HEK293 (cell line): ENCODE results near the gene UVSSA.
"Not testable (repeated sequence)": the region's sequence is repeated elsewhere in the genome, so short reads cannot be mapped to it uniquely, and the experiment has no call there.

ENCODE experiments used
- CTCF ChIA-PET: fragments of 350-600 bp; formaldehyde crosslinking; extraction: SDS; loops from one replicate; lab custom pipeline; 2021; ENCODE audit warnings: antibody characterized with exemption; lab: Yijun Ruan, JAX
- POLR2A ChIA-PET: fragments of 300-600 bp; formaldehyde crosslinking; extraction: SDS; loops from one replicate; lab custom pipeline; 2020; ENCODE audit warnings: antibody characterized with exemption, inconsistent platforms; lab: Yijun Ruan, JAX
- H3K27ac ChIP-seq: fragments of 200-500 bp; sonication (Bioruptor generic); 2 replicates; pipeline ENCODE4 v1.5.1; 2014; ENCODE audit warnings: low read depth, low read length, control low read depth, inconsistent platforms; ENCODE audit errors: extremely low read depth
- H3K36me3 ChIP-seq, 2 experiments: fragments of 200-500 bp in 1 of 2; sonication (Bioruptor generic) in 1 of 2; 1 replicate in 1 of 2; 2 replicates in 1 of 2; pipeline ENCODE4 v1.5.1; 2014 to 2017; ENCODE audit warnings: inconsistent platforms in 2 of 2, low read length in 2 of 2; ENCODE audit not compliant: control insufficient read depth in 2 of 2, insufficient read depth in 1 of 2
- H3K4me1 ChIP-seq: fragments of 200-500 bp; sonication (Bioruptor generic); 2 replicates; pipeline ENCODE4 v1.5.1; 2014; ENCODE audit warnings: mild to moderate bottlenecking, low read length, inconsistent platforms; ENCODE audit not compliant: control insufficient read depth, insufficient read depth
- H3K4me3 ChIP-seq: 2 replicates; pipeline ENCODE4 v1.5.1; 2011; ENCODE audit warnings: low read depth, mild to moderate bottlenecking, control low read depth, low read length, moderate library complexity
- H3K9me3 ChIP-seq: fragments of 200-500 bp; sonication (Bioruptor generic); 2 replicates; pipeline ENCODE4 v1.5.1; 2014; ENCODE audit warnings: low read depth, low read length, inconsistent platforms; ENCODE audit not compliant: control insufficient read depth, insufficient read depth
- ELK4 ChIP-seq: IDR thresholded peaks from 2 replicates; pipeline ENCODE4 v1.6.1; 2011; ENCODE audit warnings: mild to moderate bottlenecking, low read depth, low read length, borderline replicate concordance
- GLI2 ChIP-seq: fragments of 450-650 bp; formaldehyde crosslinking; IDR thresholded peaks from 2 replicates; pipeline ENCODE4; 2017; ENCODE audit warnings: missing biosample characterization, missing genetic modification characterization, low read depth, borderline replicate concordance
- HOXA7 ChIP-seq: sonication (generic); formaldehyde crosslinking; IDR thresholded peaks from 2 replicates; pipeline ENCODE4 v1.8.1; 2022; ENCODE audit warnings: missing genetic modification reagents, borderline replicate concordance
- HOXC10 ChIP-seq: sonication (generic); formaldehyde crosslinking; IDR thresholded peaks from 2 replicates; pipeline ENCODE4 v1.8.1; 2023; ENCODE audit warnings: mild to moderate bottlenecking, missing genetic modification reagents
- KLF16 ChIP-seq: fragments of 450-650 bp; formaldehyde crosslinking; IDR thresholded peaks from 2 replicates; pipeline ENCODE4 v1.5.1; 2017; ENCODE audit warnings: missing biosample characterization, missing genetic modification characterization
- KLF7 ChIP-seq: fragments of 450-650 bp; formaldehyde crosslinking; IDR thresholded peaks from 2 replicates; pipeline ENCODE4 v1.5.1; 2016; ENCODE audit warnings: missing biosample characterization, missing genetic modification characterization, borderline replicate concordance
- KLF8 ChIP-seq: fragments of 450-650 bp; formaldehyde crosslinking; IDR thresholded peaks from 2 replicates; pipeline ENCODE4 v1.5.1; 2016; ENCODE audit warnings: missing biosample characterization, missing genetic modification characterization
- MYNN ChIP-seq: fragments of 450-650 bp; formaldehyde crosslinking; IDR thresholded peaks from 2 replicates; pipeline ENCODE4 v1.5.1; 2016; ENCODE audit warnings: missing biosample characterization, missing genetic modification characterization, borderline replicate concordance
- REST ChIP-seq: fragments of 450-650 bp; formaldehyde crosslinking; IDR thresholded peaks from 2 replicates; pipeline ENCODE4 v1.5.1; 2016; ENCODE audit warnings: missing biosample characterization, missing genetic modification characterization
- YY1 ChIP-seq: fragments of 450-650 bp; formaldehyde crosslinking; IDR thresholded peaks from 2 replicates; pipeline ENCODE4 v1.5.1; 2018; ENCODE audit warnings: missing biosample characterization, missing genetic modification characterization
- ZBTB20 ChIP-seq: fragments of 450-650 bp; formaldehyde crosslinking; IDR thresholded peaks from 2 replicates; pipeline ENCODE4 v1.5.1; 2016; ENCODE audit warnings: missing biosample characterization, missing genetic modification characterization
- ZFP37 ChIP-seq: fragments of 450-650 bp; formaldehyde crosslinking; IDR thresholded peaks from 2 replicates; pipeline ENCODE4 v1.5.1; 2016; ENCODE audit warnings: missing biosample characterization, missing genetic modification characterization
- ZFP69B ChIP-seq: fragments of 450-650 bp; formaldehyde crosslinking; IDR thresholded peaks from 2 replicates; pipeline ENCODE4 v1.5.1; 2016; ENCODE audit warnings: missing biosample characterization, missing genetic modification characterization
- ZNF138 ChIP-seq: fragments of 450-650 bp; formaldehyde crosslinking; IDR thresholded peaks from 2 replicates; pipeline ENCODE4 v1.5.1; 2016; ENCODE audit warnings: missing biosample characterization, missing genetic modification characterization, borderline replicate concordance
- ZNF155 ChIP-seq: fragments of 450-650 bp; formaldehyde crosslinking; IDR thresholded peaks from 2 replicates; pipeline ENCODE4 v1.5.1; 2016; ENCODE audit warnings: missing biosample characterization, missing genetic modification characterization
- ZNF202 ChIP-seq: fragments of 450-650 bp; formaldehyde crosslinking; IDR thresholded peaks from 2 replicates; pipeline ENCODE4 v1.5.1; 2016; ENCODE audit warnings: missing biosample characterization, missing genetic modification characterization, borderline replicate concordance
- ZNF280C ChIP-seq: fragments of 450-650 bp; formaldehyde crosslinking; IDR thresholded peaks from 2 replicates; pipeline ENCODE4 v1.5.1; 2016; ENCODE audit warnings: missing biosample characterization, missing genetic modification characterization
- ZNF48 ChIP-seq: fragments of 450-650 bp; formaldehyde crosslinking; IDR thresholded peaks from 2 replicates; pipeline ENCODE4 v1.5.1; 2016; ENCODE audit warnings: missing biosample characterization, missing genetic modification characterization
- ZNF529 ChIP-seq: fragments of 450-650 bp; formaldehyde crosslinking; IDR thresholded peaks from 2 replicates; pipeline ENCODE4 v1.5.1; 2017; ENCODE audit warnings: missing genetic modification characterization, missing biosample characterization; ENCODE audit not compliant: insufficient replicate concordance
- ZNF645 ChIP-seq: fragments of 450-650 bp; formaldehyde crosslinking; IDR thresholded peaks from 2 replicates; pipeline ENCODE4; 2016; ENCODE audit warnings: missing biosample characterization, missing genetic modification characterization
- ZNF660 ChIP-seq: fragments of 450-650 bp; IDR thresholded peaks from 2 replicates; pipeline ENCODE4 v1.5.1; 2018; ENCODE audit warnings: missing biosample characterization, mild to moderate bottlenecking, missing genetic modification characterization
- ZNF791 ChIP-seq: fragments of 450-650 bp; formaldehyde crosslinking; IDR thresholded peaks from 2 replicates; pipeline ENCODE4 v1.5.1; 2016; ENCODE audit warnings: missing biosample characterization, missing genetic modification characterization

The UVSSA gene

GRCh38 chr4:1419708-1420107 lies 72.7 kb downstream of the UVSSA start:
- Histone ChIP-seq H3K4me1 (no peaks in the 10 kb centered on the region), H3K4me3 (no peak overlapping the region), H3K9me3 (no peaks in the 10 kb centered on the region), H3K27ac (no peak overlapping the region), H3K36me3 (no peaks in the 10 kb centered on the region)
- ChIA-PET CTCF (no interaction called here), POLR2A (no interaction called here)
- TF ChIP-seq ZBTB20 (no peak), ZNF138 (tag by site-specific recombination) (no peak), KLF16 (no peak), ELK4 (no peak), YY1 (no peak), KLF8 (tag by site-specific recombination) (no peak), ZNF280C (tag by site-specific recombination) (no peak), KLF7 (tag by site-specific recombination) (no peak), ZNF529 (no peak), GLI2 (tag by site-specific recombination) (no peak)

- ChIA-PET CTCF (no interaction called here), POLR2A (no interaction called here)
These were observed 74.6 kb downstream of the UVSSA start for GRCh38 chr4:1421657-1422056.

GRCh38 chr4:1427010-1427409 lies 80.0 kb downstream of the UVSSA start:
- ChIA-PET POLR2A (no interaction called here), CTCF (no interaction called here)
- no peak for TF ChIP-seq ZNF48 (tag by site-specific recombination)
- TF ChIP-seq ZFP37, result no peak
- TF ChIP-seq ZNF660 (tag by site-specific recombination), result no peak
- no peak for TF ChIP-seq ZNF645 (tag by site-specific recombination)
- no peak for TF ChIP-seq HOXC10 (CRISPR knock-in tag)
- no peak for TF ChIP-seq ZFP69B (tag by site-specific recombination)
- TF ChIP-seq MYNN, result no peak
- TF ChIP-seq ZNF155, result no peak
- no peak for TF ChIP-seq ZNF202 (tag by site-specific recombination)
- TF ChIP-seq ZBTB20, result no peak
- H3K4me3 ChIP-seq, result no peak overlapping the region
- H3K27ac ChIP-seq, result no peak overlapping the region
- H3K4me1 ChIP-seq, result no peaks in the 10 kb centered on the region
- no peaks in the 10 kb centered on the region for H3K9me3 ChIP-seq
- H3K36me3 ChIP-seq, result no peaks in the 10 kb centered on the region

More at GRCh38 chr4:1421657-1422056, 74.6 kb downstream of the UVSSA start:
- no peaks in the 10 kb centered on the region for H3K4me1 ChIP-seq
- no peak overlapping the region for H3K27ac ChIP-seq
- no peak for TF ChIP-seq YY1
- TF ChIP-seq ZNF791, result no peak
- TF ChIP-seq REST (tag by site-specific recombination), result peak; percentile 54; the same call in 1 of the 2 replicates
- TF ChIP-seq HOXA7 (CRISPR knock-in tag), result no peak
- H3K9me3 ChIP-seq, result no peaks in the 10 kb centered on the region
- no peak overlapping the region for H3K4me3 ChIP-seq
- H3K36me3 ChIP-seq, result no peaks in the 10 kb centered on the region

- H3K4me1 ChIP-seq, H3K36me3 ChIP-seq, H3K4me3 ChIP-seq, POLR2A ChIA-PET, CTCF ChIA-PET, H3K27ac ChIP-seq, H3K9me3 ChIP-seq: not testable (repeated sequence)
These were observed 96.7 kb downstream of the UVSSA start for GRCh38 chr4:1443688-1444172.
